Hematopoietic multipotent progenitor cell (in vitro differentiated cells): ENCODE measurements around the gene ARMH1. TPM values are rescaled to one million over a fixed set of nuclear protein-coding genes. Genes with fewer than 3 reads are reported as not detected.

Experiments used
- DNase-seq, 3 donors: peaks; one replicate each; pipeline ENCODE4 v3.0.0-alpha.2; 2011 to 2015; ENCODE audit warnings: low read depth in 2 of 3, low spot score in 2 of 3
- total RNA-seq: library from RNA; depleted of rRNA; stranded (reverse); fragments of >200 nt; gene quantifications from one replicate; pipeline ENCODE4 v1.2.3, GENCODE V29; 2012

Gene ARMH1
- total RNA-seq = 339 TPM

- DNase-seq = peak; percentile 93 to 99 (median 99)
These were observed at the start of gene ARMH1, which contains the start of gene TMEM53 for GRCh38 chr1:44674113-44675000. TSS of gene ARMH1 (plus strand) at chr1:44674714. CDS start at chr1:44689698, 14,984 bp downstream. TSS of gene TMEM53 (minus strand) at chr1:44674481. CDS start at chr1:44674391, 90 bp downstream.

- no peak for DNase-seq
These were observed 49.2 kb upstream of the ARMH1 start for GRCh38 chr1:44625348-44625747.

GRCh38 chr1:44628962-44629756 lies 45.4 kb upstream of the ARMH1 start:
- no peak for DNase-seq

GRCh38 chr1:44630116-44630515 lies 44.4 kb upstream of the ARMH1 start:
- DNase-seq = no peak

GRCh38 chr1:44631333-44631646 lies 43.2 kb upstream of the ARMH1 start:
- no peak for DNase-seq

GRCh38 chr1:44631647-44632539 lies 42.6 kb upstream of the ARMH1 start:
- peak; percentile 74 to 90 (median 84) for DNase-seq

GRCh38 chr1:44632598-44632997 lies 41.9 kb upstream of the ARMH1 start:
- DNase-seq = peak in 1 of 3 donors; percentile 24

GRCh38 chr1:44634606-44635189 lies 39.8 kb upstream of the ARMH1 start:
- no peak for DNase-seq

GRCh38 chr1:44635439-44635838 lies 39.1 kb upstream of the ARMH1 start:
- no peak for DNase-seq

GRCh38 chr1:44636083-44636687 lies 38.3 kb upstream of the ARMH1 start:
- no peak for DNase-seq

- no peak for DNase-seq
These were observed 37.6 kb upstream of the ARMH1 start for GRCh38 chr1:44636688-44637598.

- DNase-seq = no peak
These were observed 36.7 kb upstream of the ARMH1 start for GRCh38 chr1:44637702-44638411.

- no peak for DNase-seq
These were observed 34.2 kb upstream of the ARMH1 start for GRCh38 chr1:44640200-44640853.

GRCh38 chr1:44641126-44642102 lies 33.1 kb upstream of the ARMH1 start:
- DNase-seq = no peak

- no peak for DNase-seq
These were observed 32.3 kb upstream of the ARMH1 start for GRCh38 chr1:44642255-44642654.

- no peak for DNase-seq
These were observed 31.6 kb upstream of the ARMH1 start for GRCh38 chr1:44642925-44643324.
